SU-DHL-6 (cell line): ENCODE measurements around the gene ARAF.

Source experiments
- EZH2phosphoT487 ChIP-seq: fragments of 200-600 bp; sonication (generic), shearing (Covaris generic); conservative IDR thresholded peaks from 2 replicates; pipeline ENCODE4 v1.6.1; 2018; ENCODE audit warnings: mild to moderate bottlenecking, antibody characterized with exemption, low read length, moderate library complexity, mixed read lengths
- TF ChIP-seq, protein P1 (sequence below): fragments of 200-600 bp; sonication (generic); IDR thresholded peaks from one replicate; pipeline ENCODE4 v1.5.1; 2017; ENCODE audit warnings: antibody characterized with exemption, mild to moderate bottlenecking, low read length, moderate library complexity; ENCODE audit not compliant: insufficient read depth, poor library complexity, severe bottlenecking

- TF ChIP-seq, protein P1, sequence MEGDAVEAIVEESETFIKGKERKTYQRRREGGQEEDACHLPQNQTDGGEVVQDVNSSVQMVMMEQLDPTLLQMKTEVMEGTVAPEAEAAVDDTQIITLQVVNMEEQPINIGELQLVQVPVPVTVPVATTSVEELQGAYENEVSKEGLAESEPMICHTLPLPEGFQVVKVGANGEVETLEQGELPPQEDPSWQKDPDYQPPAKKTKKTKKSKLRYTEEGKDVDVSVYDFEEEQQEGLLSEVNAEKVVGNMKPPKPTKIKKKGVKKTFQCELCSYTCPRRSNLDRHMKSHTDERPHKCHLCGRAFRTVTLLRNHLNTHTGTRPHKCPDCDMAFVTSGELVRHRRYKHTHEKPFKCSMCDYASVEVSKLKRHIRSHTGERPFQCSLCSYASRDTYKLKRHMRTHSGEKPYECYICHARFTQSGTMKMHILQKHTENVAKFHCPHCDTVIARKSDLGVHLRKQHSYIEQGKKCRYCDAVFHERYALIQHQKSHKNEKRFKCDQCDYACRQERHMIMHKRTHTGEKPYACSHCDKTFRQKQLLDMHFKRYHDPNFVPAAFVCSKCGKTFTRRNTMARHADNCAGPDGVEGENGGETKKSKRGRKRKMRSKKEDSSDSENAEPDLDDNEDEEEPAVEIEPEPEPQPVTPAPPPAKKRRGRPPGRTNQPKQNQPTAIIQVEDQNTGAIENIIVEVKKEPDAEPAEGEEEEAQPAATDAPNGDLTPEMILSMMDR: no peak
- no peak for TF ChIP-seq EZH2phosphoT487
Measured at GRCh38 chrX:47562615-47563243, 1.7 kb downstream of the ARAF start.
